Activated CD8-positive, alpha-beta memory T cell treated with anti-CD3 and anti-CD28 coated beads, Interleukin-2, amount 50 U/mL, for 4 hours (primary cell): ENCODE data around the gene ANK3.

ENCODE experiments used
- DNase-seq: peaks from one replicate; pipeline ENCODE4 v3.0.0-alpha.2; 2020

The ANK3 gene

GRCh38 chr10:60207894-60208293, 181.8 kb downstream of the ANK3 start:
- DNase-seq, result no peak

DNA sequence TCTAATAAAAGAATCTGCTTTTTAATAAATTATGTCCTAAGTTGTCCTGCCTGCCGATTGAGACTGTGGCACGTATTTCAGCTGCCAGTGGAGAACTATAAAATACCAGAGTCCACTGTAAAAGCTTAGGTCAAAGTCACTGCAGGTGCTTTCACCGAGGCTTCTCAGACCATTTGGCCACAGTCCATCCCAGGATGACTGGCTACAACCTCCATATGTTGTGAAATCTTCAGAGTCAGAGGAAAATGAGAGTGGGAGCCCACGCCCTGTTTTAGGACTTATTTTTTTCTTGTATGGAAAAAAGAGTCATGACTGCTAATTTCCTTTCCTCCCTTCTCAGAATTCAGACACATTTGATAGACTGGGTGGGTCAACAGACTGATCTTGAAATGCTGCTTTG, 182.9 kb downstream of the ANK3 start:
- DNase-seq, result no peak

- DNase-seq, result no peak
Measured at GRCh38 chr10:60205741-60206140, 183.9 kb downstream of the ANK3 start.

- no peak for DNase-seq
Measured at GRCh38 chr10:60203993-60204618, 185.6 kb downstream of the ANK3 start.

- DNase-seq, result no peak
Measured at GRCh38 chr10:60200682-60201053, 189.0 kb downstream of the ANK3 start.

DNA sequence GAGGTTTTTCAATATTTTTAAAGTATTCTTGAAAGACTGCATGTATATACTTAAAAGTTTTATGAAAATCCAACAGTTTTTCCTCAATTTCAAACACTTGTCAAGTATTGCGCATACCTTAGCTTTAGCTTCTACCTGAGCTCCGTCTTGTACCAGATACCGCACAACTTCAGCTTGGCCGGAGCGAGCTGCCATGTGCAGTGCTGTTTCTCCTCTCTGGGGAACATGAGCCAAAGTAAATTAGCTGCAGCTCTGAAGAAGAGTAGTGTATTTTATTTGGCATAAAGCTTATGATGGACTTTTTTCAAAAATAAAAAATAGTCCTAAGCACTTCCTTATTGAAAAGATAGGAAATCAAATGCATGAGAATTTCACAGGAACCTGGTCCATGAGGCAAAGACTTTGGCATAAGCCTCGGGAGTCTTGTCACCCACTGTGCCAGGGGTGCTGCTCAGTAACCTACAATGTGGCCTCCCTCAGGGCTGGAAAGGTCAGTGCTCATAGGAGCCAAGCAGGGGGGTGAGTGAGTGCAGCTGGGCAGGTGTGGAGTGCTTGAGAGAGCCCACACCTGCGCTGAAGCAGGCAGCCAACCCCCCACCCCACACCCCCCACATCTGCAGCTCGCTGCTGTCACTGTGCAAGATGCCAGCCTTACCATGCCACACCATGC, 189.5 kb downstream of the ANK3 start:
- DNase-seq, result no peak

- DNase-seq, result no peak
Measured at GRCh38 chr10:60197206-60197605, 192.5 kb downstream of the ANK3 start.

- no peak for DNase-seq
Measured at GRCh38 chr10:60194421-60194820, 195.3 kb downstream of the ANK3 start.

DNA sequence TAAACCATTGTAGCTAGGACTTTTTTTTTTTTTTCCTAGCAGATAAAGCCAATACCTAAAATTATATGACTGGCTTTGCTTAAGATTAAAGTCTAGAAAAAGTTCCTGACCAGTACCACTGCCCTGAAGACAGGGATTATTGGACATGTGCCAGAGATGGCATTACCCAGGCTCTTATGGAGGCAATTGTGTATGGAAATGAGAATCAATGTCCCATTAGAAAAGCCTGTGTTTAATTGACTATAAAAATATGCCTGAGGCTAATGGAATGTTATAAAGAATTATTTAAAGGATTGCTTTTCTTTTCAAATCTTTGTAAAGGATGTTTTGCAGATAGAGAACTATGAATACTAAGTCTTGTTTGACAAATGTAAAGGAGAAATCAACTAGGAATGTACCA, 196.7 kb downstream of the ANK3 start:
- no peak for DNase-seq

GRCh38 chr10:60189861-60190475, 199.7 kb downstream of the ANK3 start:
- DNase-seq, result no peak

DNA sequence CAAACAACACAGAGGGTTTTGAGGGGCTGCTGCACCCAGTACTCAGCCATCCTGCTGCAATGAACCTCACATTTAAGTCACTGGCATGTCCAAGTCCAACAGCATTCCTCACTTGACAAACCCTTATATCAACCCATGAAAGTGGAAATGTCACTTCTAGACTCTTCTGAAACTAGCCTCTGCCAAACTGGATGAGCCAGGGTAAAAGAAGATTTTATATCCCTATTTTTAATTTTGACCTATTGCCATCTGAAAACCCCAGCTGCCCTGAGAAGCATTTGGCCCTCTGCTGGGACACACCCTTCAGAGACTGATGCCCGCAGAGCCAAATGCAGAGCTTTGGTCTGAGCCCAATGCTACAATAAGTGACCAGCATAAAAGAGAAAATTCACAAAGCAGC, 201.1 kb downstream of the ANK3 start:
- DNase-seq, result no peak

DNA sequence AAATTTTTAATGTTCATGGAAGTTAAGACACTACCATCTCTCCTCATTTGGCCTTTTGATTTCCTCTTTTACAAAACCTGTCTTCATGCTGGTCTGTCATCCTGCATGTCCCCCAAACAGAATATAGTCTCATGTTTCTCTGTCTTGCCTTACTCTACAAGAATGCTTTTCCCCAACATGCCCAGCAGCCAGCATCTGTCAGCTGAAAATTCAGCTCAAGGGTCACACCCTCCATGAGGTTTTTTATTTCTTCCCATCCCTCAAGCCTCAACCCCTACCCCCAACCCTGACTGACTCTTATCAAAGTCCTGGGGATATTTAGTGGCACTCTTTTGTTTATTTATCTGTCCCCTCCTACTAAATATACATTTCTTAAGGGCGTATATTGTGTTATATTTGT, 202.0 kb downstream of the ANK3 start:
- DNase-seq, result no peak

- DNase-seq, result no peak
Measured at GRCh38 chr10:60186315-60187071, 203.2 kb downstream of the ANK3 start.

DNA sequence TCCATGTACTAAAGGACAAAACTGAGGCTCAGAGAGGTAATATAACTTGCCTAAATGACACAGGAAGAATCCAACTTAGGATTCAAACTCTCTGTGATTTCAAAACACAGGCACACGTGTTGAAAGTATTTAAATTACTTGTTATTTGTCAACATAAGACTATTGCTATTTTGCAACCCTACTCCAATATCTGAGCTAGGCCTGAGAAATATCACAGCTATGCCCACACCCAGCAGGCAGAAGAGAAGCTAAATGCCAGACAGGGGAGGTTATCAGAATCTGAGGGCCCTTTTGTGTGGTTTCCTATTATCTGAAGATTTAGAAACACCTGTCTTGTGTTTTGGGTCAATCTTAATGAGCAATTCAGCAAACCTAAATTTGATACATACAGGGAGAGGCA, 204.3 kb downstream of the ANK3 start:
- DNase-seq, result no peak

GRCh38 chr10:60182691-60183090, 207.0 kb downstream of the ANK3 start:
- no peak for DNase-seq

DNA sequence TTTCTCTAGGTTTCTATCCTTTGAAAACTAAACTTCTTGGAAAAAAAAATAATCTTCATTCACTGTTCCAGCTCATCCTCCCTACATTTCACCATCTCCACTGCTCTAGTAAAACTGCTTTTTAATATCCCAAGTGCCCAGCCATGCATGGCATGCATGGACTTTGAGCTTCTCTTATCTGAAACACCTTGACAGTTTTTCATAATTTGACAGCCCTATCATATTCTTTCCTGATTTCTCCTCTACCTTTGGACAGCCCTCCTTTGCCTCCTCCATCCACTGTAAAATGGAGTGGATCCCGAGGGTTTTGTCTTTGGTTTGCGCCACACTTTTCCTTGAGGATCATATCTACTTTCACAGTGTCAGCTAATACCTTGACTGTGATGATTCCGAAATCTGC, 212.8 kb downstream of the ANK3 start:
- DNase-seq, result no peak

DNA sequence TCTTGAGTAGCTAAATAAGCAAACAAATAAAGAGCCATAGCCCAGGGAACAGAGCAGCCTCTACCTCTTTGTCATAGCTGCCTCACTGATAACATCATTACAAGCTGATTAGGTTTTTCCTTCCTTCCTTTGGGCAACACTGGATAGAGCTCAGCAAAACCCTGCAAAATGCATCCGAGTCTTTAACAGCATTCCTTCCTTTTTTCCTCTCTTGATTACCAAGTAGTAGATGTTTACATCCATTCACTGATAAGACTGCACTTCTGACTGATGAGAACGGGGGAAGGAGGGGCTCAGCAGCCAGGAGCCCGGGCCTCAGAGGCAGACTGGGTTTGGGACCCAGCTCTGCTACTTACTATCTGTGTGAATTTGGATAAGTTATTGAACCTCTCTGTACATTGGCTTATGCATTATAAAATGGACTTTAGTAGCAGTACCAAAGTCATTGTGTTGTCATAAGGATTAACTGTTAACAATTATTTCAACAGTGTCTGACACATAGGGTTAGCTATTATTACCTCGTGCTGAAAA, 214.2 kb downstream of the ANK3 start:
- no peak for DNase-seq

DNA sequence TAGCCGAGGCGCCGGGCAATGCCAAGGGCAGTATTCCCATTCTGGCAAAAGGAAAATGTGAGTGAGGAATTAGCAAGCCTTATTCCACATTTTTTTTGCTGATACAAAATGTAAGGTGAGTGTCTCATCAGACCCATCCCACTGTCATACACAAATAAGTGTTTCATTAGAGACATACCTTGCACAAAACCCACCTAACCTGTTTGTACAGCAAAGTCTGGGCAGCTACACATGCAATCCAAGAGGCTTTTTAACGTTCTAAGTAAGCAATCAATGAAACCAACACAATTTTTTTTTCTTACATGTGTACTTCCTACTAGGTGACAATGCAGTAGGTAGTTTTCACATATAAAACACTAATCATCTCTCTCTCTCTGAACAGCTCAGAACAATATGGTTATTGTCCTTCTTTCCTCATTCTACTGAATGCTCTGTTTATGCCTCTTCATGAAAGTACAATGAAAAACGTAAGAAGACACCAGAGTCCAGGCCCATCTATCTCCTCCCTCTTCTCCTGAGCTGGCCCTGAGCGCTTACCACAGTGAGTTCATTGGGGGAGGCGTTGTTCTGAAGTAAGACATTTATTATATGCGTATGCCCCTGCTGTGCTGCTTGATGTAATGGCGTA, 217.2 kb downstream of the ANK3 start:
- no peak for DNase-seq

GRCh38 chr10:60171436-60172013, 218.2 kb downstream of the ANK3 start:
- DNase-seq, result no peak

DNA sequence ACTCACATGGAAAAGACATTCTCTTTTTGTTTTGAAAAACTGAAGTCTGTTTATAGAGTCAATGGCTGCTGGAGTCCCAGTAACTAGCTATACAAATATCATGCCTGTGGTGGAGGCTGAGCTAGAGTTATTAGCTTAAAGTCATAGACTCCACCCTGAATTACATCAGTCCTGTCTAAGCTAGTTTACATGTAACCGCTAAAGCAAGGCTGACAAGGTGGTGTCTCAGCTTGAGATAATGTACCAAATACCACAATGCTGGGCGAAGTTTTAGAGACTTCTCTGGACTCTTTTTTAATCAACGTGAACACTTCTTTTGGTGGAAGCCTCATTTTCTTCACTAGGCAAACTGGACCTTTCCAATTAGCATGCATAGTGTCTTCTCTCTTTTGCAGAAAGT, 219.4 kb downstream of the ANK3 start:
- DNase-seq, result no peak

GRCh38 chr10:60169111-60169510, 220.6 kb downstream of the ANK3 start:
- no peak for DNase-seq

- DNase-seq, result no peak
Measured at GRCh38 chr10:60167050-60167449, 222.6 kb downstream of the ANK3 start.

DNA sequence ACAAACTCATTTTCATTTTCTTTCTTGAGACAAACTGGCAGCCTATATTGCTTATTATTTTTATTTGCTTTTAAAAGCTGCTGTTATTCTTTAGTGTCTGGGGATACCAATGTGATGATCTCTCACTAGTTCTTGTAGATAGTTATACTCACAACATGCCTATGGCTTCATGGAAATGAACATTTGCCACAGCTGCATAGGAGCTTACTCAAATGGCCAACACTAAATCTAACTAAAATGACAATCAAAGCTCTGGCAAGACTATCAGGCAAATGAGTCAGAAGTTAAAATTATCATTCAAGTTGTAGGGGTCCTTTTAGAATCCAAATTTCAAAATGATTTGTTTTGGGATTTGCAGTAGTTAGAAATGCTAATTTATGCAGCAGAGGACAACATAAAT, 225.9 kb downstream of the ANK3 start:
- no peak for DNase-seq
